Osteoblast (primary cell): ENCODE measurements around the gene RUNX2. TPM values are rescaled to one million over a fixed set of nuclear protein-coding genes. Genes with fewer than 3 reads are reported as not detected.

Source experiments
- DNase-seq: peaks from one replicate; pipeline ENCODE4 v3.0.0; 2011; ENCODE audit warnings: low spot score, mixed read lengths; ENCODE audit not compliant: insufficient read length; ENCODE audit errors: missing footprints
- H2AFZ ChIP-seq: 2 replicates; pipeline ENCODE4 v1.6.0; 2011; ENCODE audit warnings: mild to moderate bottlenecking, low read length
- H3K27ac ChIP-seq: 2 replicates; pipeline ENCODE4 v1.5.1; 2011; ENCODE audit warnings: mild to moderate bottlenecking, low read depth, low read length, moderate library complexity
- H3K27me3 ChIP-seq: 2 replicates; pipeline ENCODE4 v1.6.0; 2012; ENCODE audit warnings: mild to moderate bottlenecking, control low read depth, inconsistent platforms, low read length, moderate library complexity; ENCODE audit not compliant: insufficient read depth
- H3K36me3 ChIP-seq: 2 replicates; pipeline ENCODE4 v1.5.1; 2011; ENCODE audit warnings: mild to moderate bottlenecking, low read length, control low read depth, moderate library complexity; ENCODE audit not compliant: insufficient read depth
- H3K4me1 ChIP-seq: 2 replicates; pipeline ENCODE4 v1.5.1; 2011; ENCODE audit warnings: mild to moderate bottlenecking, low read length, control low read depth, moderate library complexity; ENCODE audit not compliant: insufficient read depth
- H3K4me2 ChIP-seq: 2 replicates; pipeline ENCODE4 v1.6.0; 2011; ENCODE audit warnings: mild to moderate bottlenecking, low read length; ENCODE audit not compliant: insufficient read depth
- H3K4me3 ChIP-seq: fragments of 200-600 bp; sonication (generic); 3 replicates; pipeline ENCODE4 v1.5.1; 2012; ENCODE audit warnings: mild to moderate bottlenecking, low read length, inconsistent platforms; ENCODE audit not compliant: insufficient read depth
- H3K79me2 ChIP-seq: 2 replicates; pipeline ENCODE4 v1.6.0; 2012; ENCODE audit warnings: mild to moderate bottlenecking, low read length, control low read depth, inconsistent platforms; ENCODE audit not compliant: insufficient read depth
- H3K9me3 ChIP-seq: 2 replicates; pipeline ENCODE4 v1.5.1; 2011; ENCODE audit warnings: low read depth, low read length, control low read depth
- H4K20me1 ChIP-seq: 2 replicates; pipeline ENCODE4 v1.6.0; 2012; ENCODE audit warnings: mild to moderate bottlenecking, low read length, control low read depth; ENCODE audit not compliant: insufficient read depth
- CTCF ChIP-seq: IDR thresholded peaks from 2 replicates; pipeline ENCODE4 v1.5.1; 2011; ENCODE audit warnings: mild to moderate bottlenecking, low read depth, low read length, moderate library complexity; ENCODE audit errors: extremely low read depth
- total RNA-seq: library from RNA; depleted of rRNA; stranded (reverse); fragments of >200 nt; gene quantifications from 2 replicates; pipeline ENCODE4 v1.2.3, GENCODE V29; 2012

The RUNX2 gene
- total RNA-seq, 1 donor = 30.0 TPM

- Histone ChIP-seq H3K4me2 (peak overlapping the region; percentile 41), H3K36me3 (peaks cover 25% of the 10 kb centered on the region), H3K27ac (no peak overlapping the region), H3K27me3 (no peaks in the 10 kb centered on the region), H3K79me2 (peaks cover 42% of the 10 kb centered on the region), H3K4me3 (no peak overlapping the region), H4K20me1 (no peaks in the 10 kb centered on the region), H2AFZ (no peak overlapping the region), H3K4me1 (peaks cover 24% of the 10 kb centered on the region), H3K9me3 (no peaks in the 10 kb centered on the region)
- no peak for TF ChIP-seq CTCF
- no peak for DNase-seq
Observed at GRCh38 chr6:45491048-45491735, 163.1 kb downstream of the RUNX2 start.

- Histone ChIP-seq H3K9me3 (no peaks in the 10 kb centered on the region), H3K27me3 (no peaks in the 10 kb centered on the region), H2AFZ (no peak overlapping the region), H3K4me3 (no peak overlapping the region), H3K79me2 (peaks cover 40% of the 10 kb centered on the region), H3K27ac (no peak overlapping the region), H3K4me1 (peaks cover 24% of the 10 kb centered on the region), H3K36me3 (peaks cover 25% of the 10 kb centered on the region), H3K4me2 (no peak overlapping the region), H4K20me1 (no peaks in the 10 kb centered on the region)
- DNase-seq = no peak
- TF ChIP-seq CTCF = no peak
Observed at GRCh38 chr6:45491874-45492273, 163.7 kb downstream of the RUNX2 start.

- no peak overlapping the region for H2AFZ ChIP-seq
- no peaks in the 10 kb centered on the region for H3K9me3 ChIP-seq
- DNase-seq = no peak
- H4K20me1 ChIP-seq = no peaks in the 10 kb centered on the region
- H3K79me2 ChIP-seq = peaks cover 26% of the 10 kb centered on the region
- H3K27me3 ChIP-seq = no peaks in the 10 kb centered on the region
- H3K36me3 ChIP-seq = peaks cover 27% of the 10 kb centered on the region
- H3K4me1 ChIP-seq = peaks cover 24% of the 10 kb centered on the region
- no peak overlapping the region for H3K27ac ChIP-seq
- no peak for TF ChIP-seq CTCF
- no peak overlapping the region for H3K4me3 ChIP-seq
- no peak overlapping the region for H3K4me2 ChIP-seq
Observed at GRCh38 chr6:45493761-45494160, 165.6 kb downstream of the RUNX2 start.

GRCh38 chr6:45494416-45495135 lies 166.4 kb downstream of the RUNX2 start:
- TF ChIP-seq CTCF = no peak

More at GRCh38 chr6:45494416-45495135, 166.4 kb downstream of the RUNX2 start:
- Histone ChIP-seq H3K4me3 (no peak overlapping the region), H3K27ac (no peak overlapping the region), H2AFZ (no peak overlapping the region), H3K4me2 (no peak overlapping the region), H4K20me1 (no peaks in the 10 kb centered on the region), H3K9me3 (no peaks in the 10 kb centered on the region), H3K36me3 (peaks cover 27% of the 10 kb centered on the region), H3K27me3 (no peaks in the 10 kb centered on the region), H3K4me1 (peaks cover 20% of the 10 kb centered on the region), H3K79me2 (peaks cover 24% of the 10 kb centered on the region)
- DNase-seq = no peak
